Measurements from ENCODE around the gene UBTF.

DNA sequence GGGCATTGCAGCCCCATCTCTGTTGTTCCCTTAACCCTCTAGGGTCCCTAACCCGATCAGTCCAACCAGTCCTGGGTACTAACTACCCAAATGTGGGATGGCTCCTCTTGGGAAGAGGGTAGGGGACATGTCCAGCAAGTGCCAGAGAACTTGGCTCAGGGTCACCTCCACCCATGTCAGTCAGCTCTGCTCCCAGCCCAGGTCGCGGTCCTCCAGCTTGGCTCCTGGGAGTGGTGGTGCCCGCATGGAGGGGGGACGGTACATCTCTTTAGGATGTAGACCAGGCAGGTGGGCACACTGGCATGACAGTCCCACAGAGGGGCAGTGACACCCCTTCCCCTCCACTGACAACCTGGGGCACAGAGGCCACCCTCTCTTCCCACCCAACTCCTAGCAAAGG is 26.7 kb downstream of the UBTF start:
- TF ChIP-seq, protein P1, sequence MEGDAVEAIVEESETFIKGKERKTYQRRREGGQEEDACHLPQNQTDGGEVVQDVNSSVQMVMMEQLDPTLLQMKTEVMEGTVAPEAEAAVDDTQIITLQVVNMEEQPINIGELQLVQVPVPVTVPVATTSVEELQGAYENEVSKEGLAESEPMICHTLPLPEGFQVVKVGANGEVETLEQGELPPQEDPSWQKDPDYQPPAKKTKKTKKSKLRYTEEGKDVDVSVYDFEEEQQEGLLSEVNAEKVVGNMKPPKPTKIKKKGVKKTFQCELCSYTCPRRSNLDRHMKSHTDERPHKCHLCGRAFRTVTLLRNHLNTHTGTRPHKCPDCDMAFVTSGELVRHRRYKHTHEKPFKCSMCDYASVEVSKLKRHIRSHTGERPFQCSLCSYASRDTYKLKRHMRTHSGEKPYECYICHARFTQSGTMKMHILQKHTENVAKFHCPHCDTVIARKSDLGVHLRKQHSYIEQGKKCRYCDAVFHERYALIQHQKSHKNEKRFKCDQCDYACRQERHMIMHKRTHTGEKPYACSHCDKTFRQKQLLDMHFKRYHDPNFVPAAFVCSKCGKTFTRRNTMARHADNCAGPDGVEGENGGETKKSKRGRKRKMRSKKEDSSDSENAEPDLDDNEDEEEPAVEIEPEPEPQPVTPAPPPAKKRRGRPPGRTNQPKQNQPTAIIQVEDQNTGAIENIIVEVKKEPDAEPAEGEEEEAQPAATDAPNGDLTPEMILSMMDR (IDR thresholded peaks at IDR 0.05) = no peak
- no peak for TF ChIP-seq EZH2 (IDR thresholded peaks at IDR 0.05; ENCODE audit: borderline replicate concordance, insufficient read depth, low read depth, low read length, poor library complexity, severe bottlenecking)

Data from B cell (primary cell).